Sigmoid colon (tissue), 7 donors: Measurements from ENCODE around the gene ZBTB45. TPM values are rescaled to one million over a fixed set of nuclear protein-coding genes. Genes with fewer than 3 reads are reported as not detected.

Source experiments
- DNase-seq: peaks from one replicate; pipeline ENCODE4 v3.0.0-alpha.2; 2019
- H3K27ac ChIP-seq, 4 donors: fragments of 200-600 bp; sonication (generic); one replicate each; pipeline ENCODE4 v1.5.1; 2016 to 2019; ENCODE audit warnings: mild to moderate bottlenecking in 1 of 4
- H3K27me3 ChIP-seq, 3 donors: fragments of 200-600 bp; sonication (generic); one replicate each; pipeline ENCODE4 v1.5.1; 2019; ENCODE audit warnings: mild to moderate bottlenecking in 1 of 3
- H3K36me3 ChIP-seq, 4 donors: fragments of 200-600 bp; sonication (generic); one replicate each; pipeline ENCODE4 v1.5.1; 2016 to 2019
- H3K4me1 ChIP-seq, 4 donors: fragments of 200-600 bp; sonication (generic); one replicate each; pipeline ENCODE4 v1.5.1; 2017 to 2019
- H3K4me3 ChIP-seq, 4 donors: fragments of 200-600 bp; sonication (generic); one replicate each; pipeline ENCODE4 v1.5.1; 2017 to 2019; ENCODE audit warnings: mild to moderate bottlenecking in 2 of 4, moderate library complexity in 1 of 4
- H3K9me3 ChIP-seq, 4 donors: fragments of 200-600 bp in 3 of 4; sonication (generic) in 3 of 4; one replicate each; pipeline versions ENCODE4 v1.5.1 to v1.6.1; 2013 to 2019
- CTCF ChIP-seq, 4 experiments: fragments of 450-650 bp in 3 of 4; fragments of 200-600 bp in 1 of 4; IDR thresholded peaks; one replicate each; pipeline ENCODE4 v1.5.1; 2016 to 2019; ENCODE audit warnings: antibody characterized with exemption in 4 of 4, mild to moderate bottlenecking in 3 of 4, moderate library complexity in 2 of 4
- EP300 ChIP-seq, 4 donors: sonication (generic); formaldehyde crosslinking; IDR thresholded peaks; one replicate each; pipeline ENCODE4 v1.6.1; 2017; ENCODE audit warnings: antibody characterized with exemption in 4 of 4
- POLR2A ChIP-seq, 2 donors: fragments of 450-650 bp; IDR thresholded peaks; one replicate each; pipeline ENCODE4 v1.6.1; 2016; ENCODE audit warnings: antibody characterized with exemption in 2 of 2, mild to moderate bottlenecking in 2 of 2, moderate library complexity in 2 of 2
- POLR2AphosphoS5 ChIP-seq, 4 donors: sonication (generic); formaldehyde crosslinking; IDR thresholded peaks; one replicate each; pipeline ENCODE4 v1.6.1; 2017; ENCODE audit warnings: antibody characterized with exemption in 4 of 4
- WGBS, 2 donors: extraction: QIAGEN DNeasy Blood & Tissue Kit; methylation state at CpG; one replicate each; pipeline ENCODE4 v1.1.7; 2013; 5-methylcytosine and 5-hydroxymethylcytosine counted together
- intact Hi-C: fragments of 100-400 bp; cut with DNase I; formaldehyde crosslinking; loops from one replicate; pipeline ENCODE4 v1.15.1; 2023
- polyA plus RNA-seq, 3 donors: library from polyadenylated mRNA; stranded (reverse); fragments of 200-250 nt; gene quantifications; one replicate each; pipeline ENCODE4 v1.2.3, GENCODE V29; 2013
- total RNA-seq, 4 donors: library from RNA; depleted of rRNA; stranded (reverse); fragments of >200 nt; gene quantifications; one replicate each; pipeline ENCODE4 v1.1.0, GENCODE V29; 2016
- donor health status: healthy with polysubstance abuse.
- donor health status: Bipolar disorder and iron deficiency.
- donor health status: healthy.

Gene ZBTB45
- total and polyA plus RNA-seq, 7 donors = 4.9 to 13.8 (median 8.2) TPM

- Histone ChIP-seq H3K27ac (peak overlapping the region; percentile 66 to 82 (median 78)), H3K4me3 (peak overlapping the region; percentile 36 to 51 (median 50)), H3K36me3 (peaks cover 13 to 22% (median 16%) of the 10 kb centered on the region in 4 donors), H3K9me3 (no peaks in the 10 kb centered on the region), H3K4me1 (peaks cover 0 to 51% (median 45%) of the 10 kb centered on the region in 4 donors), H3K27me3 (no peaks in the 10 kb centered on the region)
- WGBS, 2 donors = 64 to 69% methylated on average over 3 of the region's 3 CpGs
- TF ChIP-seq EP300 (IDR thresholded peaks at IDR 0.05) = no peak
- TF ChIP-seq POLR2A (IDR thresholded peaks at IDR 0.05) = no peak
- no peak for TF ChIP-seq CTCF (IDR thresholded peaks at IDR 0.05)
- TF ChIP-seq POLR2AphosphoS5 (IDR thresholded peaks at IDR 0.05) = no peak
- intact Hi-C loops = no loop called here
- no peak for DNase-seq
Observed at GRCh38 chr19:58514564-58515022, 5.0 kb downstream of the ZBTB45 start.

DNA sequence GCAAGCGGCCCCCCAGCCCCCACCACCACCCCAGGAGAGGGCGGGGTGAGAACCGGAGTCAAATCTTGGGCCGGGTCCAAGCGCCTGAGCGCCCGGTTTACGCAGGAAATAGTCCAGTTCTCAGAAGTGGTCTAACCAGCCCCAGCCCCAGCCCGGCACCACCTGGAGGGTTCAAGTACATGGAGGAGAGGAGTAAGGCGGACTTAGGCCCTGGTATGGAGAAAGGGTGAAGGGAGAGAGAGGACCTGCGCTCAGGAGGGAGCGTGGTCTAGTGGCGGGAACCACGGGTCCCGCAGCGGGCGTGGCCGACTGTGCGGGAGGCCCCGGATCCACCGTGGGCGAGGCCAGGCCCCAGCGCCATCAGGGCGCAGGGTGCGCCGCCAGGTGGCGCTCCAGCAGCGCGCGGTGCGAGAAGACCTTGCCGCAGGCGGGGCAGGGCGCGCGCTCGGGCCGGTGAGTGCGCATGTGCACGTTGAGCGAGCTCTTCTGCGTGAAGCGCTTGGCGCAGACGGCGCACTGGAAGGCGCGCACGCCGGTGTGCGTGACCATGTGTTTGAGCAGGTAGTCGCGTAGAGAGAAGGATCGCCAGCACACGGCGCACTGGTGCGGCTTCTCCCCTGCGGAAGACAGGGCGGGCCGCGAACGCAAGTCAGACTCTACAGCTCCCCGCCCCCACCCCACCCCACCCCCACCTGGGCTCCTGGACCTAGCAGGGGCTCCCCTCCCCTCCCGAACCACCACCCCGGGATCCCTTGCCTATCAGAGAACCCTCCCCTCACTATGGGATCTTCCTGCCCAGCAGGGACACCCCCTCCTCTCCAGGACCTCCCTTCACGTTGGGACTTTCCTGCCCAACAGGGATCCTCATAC is 5.7 kb downstream of the ZBTB45 start:
- Histone ChIP-seq H3K27ac (peak overlapping the region; percentile 66 to 82 (median 78)), H3K27me3 (no peaks in the 10 kb centered on the region), H3K36me3 (peaks cover 13 to 22% (median 16%) of the 10 kb centered on the region in 4 donors), H3K4me1 (peaks cover 0 to 51% (median 44%) of the 10 kb centered on the region in 4 donors), H3K4me3 (peak overlapping the region; percentile 36 to 51 (median 50)), H3K9me3 (no peaks in the 10 kb centered on the region)
- 5 to 10% methylated on average over 66 of the region's 66 CpGs for WGBS, 2 donors
- peak; percentile 94 for DNase-seq
- TF ChIP-seq CTCF (IDR thresholded peaks at IDR 0.05) (peak; percentile 72 to 94 (median 78)), EP300 (IDR thresholded peaks at IDR 0.05) (no peak), POLR2AphosphoS5 (IDR thresholded peaks at IDR 0.05) (peak; percentile 39 to 64 (median 62))
- intact Hi-C loops = no loop called here

DNA sequence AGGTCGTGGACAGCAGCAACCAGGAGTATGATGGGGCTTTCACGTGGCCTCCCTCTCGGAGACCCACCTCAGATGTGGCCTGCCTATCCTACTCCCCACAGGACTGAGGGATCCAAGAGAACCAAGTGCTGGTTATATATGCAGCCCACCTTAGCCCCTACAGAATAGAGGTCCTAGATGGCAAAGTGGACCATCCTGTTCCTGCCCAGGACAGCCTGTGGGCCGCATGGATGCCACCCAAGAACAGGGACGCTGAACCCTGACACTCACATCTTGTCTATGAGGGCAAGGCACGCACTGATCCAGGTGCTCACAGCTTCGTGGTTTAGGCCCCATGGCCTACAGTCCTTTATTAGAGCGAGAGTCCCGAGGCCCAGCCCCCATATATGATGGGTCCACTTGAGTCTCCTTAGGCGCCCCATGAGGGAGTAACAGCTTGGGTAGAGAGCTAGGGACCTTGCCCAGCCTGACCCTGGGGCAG is 6.4 kb downstream of the ZBTB45 start:
- intact Hi-C loops = no loop called here
- DNase-seq = peak; percentile 66
- Histone ChIP-seq H3K36me3 (peaks cover 13 to 22% (median 16%) of the 10 kb centered on the region in 4 donors), H3K27me3 (no peaks in the 10 kb centered on the region), H3K27ac (peak overlapping the region; percentile 66 to 82 (median 78)), H3K4me1 (peaks cover 0 to 44% (median 37%) of the 10 kb centered on the region in 4 donors), H3K9me3 (no peaks in the 10 kb centered on the region), H3K4me3 (peak overlapping the region in 1 of 4 donors; percentile 51)
- WGBS, 2 donors = 79 to 84% methylated on average over 10 of the region's 10 CpGs
- no peak for TF ChIP-seq CTCF (IDR thresholded peaks at IDR 0.05)
- TF ChIP-seq EP300 (IDR thresholded peaks at IDR 0.05) = no peak
- no peak for TF ChIP-seq POLR2A (IDR thresholded peaks at IDR 0.05)
- no peak for TF ChIP-seq POLR2AphosphoS5 (IDR thresholded peaks at IDR 0.05)

DNA sequence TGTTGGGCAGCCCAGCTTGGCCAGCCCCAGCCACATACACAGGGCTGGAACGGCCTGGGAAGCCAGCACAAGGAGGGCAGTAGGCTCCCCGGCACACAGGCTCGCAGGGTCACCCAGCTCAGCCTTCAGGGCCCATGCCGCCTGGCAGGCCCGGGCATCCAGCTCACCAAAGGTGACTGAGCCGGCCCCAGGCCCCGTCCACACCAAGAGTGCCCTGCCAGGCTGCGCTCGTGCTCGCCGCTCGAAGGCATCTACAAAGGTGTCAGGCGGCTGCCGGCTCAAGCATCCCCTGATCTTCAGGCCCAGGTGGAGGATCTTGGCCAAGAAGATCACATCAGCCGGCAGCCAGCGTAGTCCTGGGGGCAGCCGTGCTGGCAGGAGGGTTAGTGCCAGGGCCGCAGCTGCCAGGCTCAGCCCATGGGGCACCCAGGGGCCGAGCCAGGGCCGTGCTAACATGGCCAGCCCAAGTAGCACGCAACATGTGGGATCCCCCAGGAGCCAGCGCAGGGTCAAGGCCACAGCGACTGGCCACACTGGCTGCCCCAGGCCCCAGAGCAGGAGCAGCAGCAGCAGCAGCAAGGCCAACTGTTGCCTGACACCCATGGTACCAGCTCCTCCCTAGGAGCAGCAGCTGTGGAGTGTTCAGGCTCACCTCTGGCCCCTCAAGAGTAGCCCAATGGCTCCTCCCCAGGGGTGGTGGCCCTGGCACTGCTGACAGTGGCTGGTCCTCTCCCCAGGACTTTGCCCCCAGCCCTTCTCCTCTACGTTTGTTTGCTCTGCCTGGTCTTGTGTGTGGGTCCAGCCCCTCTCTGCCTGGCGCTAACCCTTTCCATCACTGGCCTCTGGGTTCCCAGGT is 8.0 kb downstream of the ZBTB45 start, which contains the start of gene SLC27A5:
TSS of gene SLC27A5 (minus strand) at position 640 of the 856 bp plus-strand sequence. CDS start at position 603, 37 bp downstream.
- Histone ChIP-seq H3K36me3 (peaks cover 6 to 13% (median 9%) of the 10 kb centered on the region in 4 donors), H3K9me3 (no peaks in the 10 kb centered on the region), H3K4me3 (no peak within 1 kb of the TSS), H3K4me1 (peaks cover 0 to 28% (median 20%) of the 10 kb centered on the region in 4 donors), H3K27ac (no peak within 1 kb of the TSS), H3K27me3 (no peaks in the 10 kb centered on the region)
- intact Hi-C loops = no loop called here
- 76 to 88% methylated on average over 25 of the region's 25 CpGs for WGBS, 2 donors
- TF ChIP-seq CTCF (IDR thresholded peaks at IDR 0.05) = no peak
- TF ChIP-seq POLR2AphosphoS5 (IDR thresholded peaks at IDR 0.05) = peak in 1 of 4 donors; percentile 9
- TF ChIP-seq EP300 (IDR thresholded peaks at IDR 0.05) = no peak
- TF ChIP-seq POLR2A (IDR thresholded peaks at IDR 0.05) = no peak
- DNase-seq = no peak
